CD4-positive, alpha-beta T cell (primary cell): ENCODE measurements around the gene PRMT1. TPM values are rescaled to one million over a fixed set of nuclear protein-coding genes. Genes with fewer than 3 reads are reported as not detected.

ENCODE experiments used
- ATAC-seq: fragments of 200-7000 bp; cut with Tn5 transposase; one replicate; pipeline ENCODE4 v1.10.0; 2022; ENCODE audit warnings: mild to moderate bottlenecking; ENCODE audit not compliant: poor library complexity
- CTCF ChIA-PET: fragments of 350-600 bp; sonication (Branson Sonifier 250); formaldehyde crosslinking; loops from one replicate; lab custom pipeline; 2021; ENCODE audit warnings: antibody characterized with exemption, inconsistent platforms; lab: Charles Lee
- POLR2A ChIA-PET: fragments of 350-600 bp; sonication (Branson Sonifier 250); formaldehyde crosslinking; loops from one replicate; lab custom pipeline; 2021; ENCODE audit warnings: antibody characterized with exemption, inconsistent platforms; lab: Charles Lee
- DNase-seq, 14 experiments: peaks; one replicate each; pipeline ENCODE4 v3.0.0-alpha.2; 2013 to 2020; ENCODE audit warnings: mixed read lengths in 2 of 14
- H3K27ac ChIP-seq, 2 donors: one replicate each; pipeline versions ENCODE4 v1.5.1 to v1.7.0; 2013; ENCODE audit warnings: low read length in 2 of 2, low read depth in 1 of 2, mild to moderate bottlenecking in 1 of 2
- H3K27me3 ChIP-seq, 2 experiments: 1 replicate in 1 of 2; 2 replicates in 1 of 2; pipeline versions ENCODE4 v1.6.1 to v1.7.0; 2013; ENCODE audit warnings: low read length in 2 of 2, control low read depth in 1 of 2, mild to moderate bottlenecking in 1 of 2, moderate library complexity in 1 of 2; ENCODE audit not compliant: insufficient read depth in 2 of 2, control insufficient read depth in 1 of 2
- H3K36me3 ChIP-seq: one replicate; pipeline ENCODE4 v1.6.1; 2013; ENCODE audit warnings: low read length, control low read depth; ENCODE audit not compliant: insufficient read depth
- H3K4me1 ChIP-seq: one replicate; pipeline ENCODE4 v1.6.1; 2013; ENCODE audit warnings: low read length, control low read depth; ENCODE audit not compliant: insufficient read depth
- H3K4me3 ChIP-seq: one replicate; pipeline ENCODE4 v1.5.1; 2013; ENCODE audit warnings: mild to moderate bottlenecking, low read length, moderate library complexity
- H3K9me3 ChIP-seq, 2 experiments: 1 replicate in 1 of 2; 2 replicates in 1 of 2; pipeline versions ENCODE4 v1.6.1 to v1.7.0; 2013; ENCODE audit warnings: low read length in 2 of 2, mild to moderate bottlenecking in 2 of 2, control low read depth in 1 of 2, moderate library complexity in 1 of 2; ENCODE audit not compliant: control insufficient read depth in 1 of 2, insufficient read depth in 1 of 2
- H3K27ac Mint-ChIP-seq: one replicate; pipeline ENCODE4 v1.8.0; 2020; ENCODE audit warnings: mixed read lengths
- H3K27me3 Mint-ChIP-seq: one replicate; pipeline ENCODE4 v1.8.0; 2021; ENCODE audit warnings: mixed read lengths
- H3K36me3 Mint-ChIP-seq: one replicate; pipeline ENCODE4 v1.8.0; 2021; ENCODE audit warnings: low read depth, mixed read lengths
- H3K4me1 Mint-ChIP-seq: one replicate; pipeline ENCODE4 v1.8.0; 2021; ENCODE audit warnings: low read depth, mixed read lengths
- H3K4me3 Mint-ChIP-seq: one replicate; pipeline ENCODE4 v1.8.0; 2020; ENCODE audit warnings: mild to moderate bottlenecking, mixed read lengths
- H3K9me3 Mint-ChIP-seq: one replicate; pipeline ENCODE4 v1.8.0; 2020; ENCODE audit warnings: mixed read lengths
- intact Hi-C, 2 experiments: fragments of 100-400 bp; cut with DNase I in 1 of 2; cut with micrococcal nuclease in 1 of 2; formaldehyde crosslinking; loops; one replicate each; pipeline versions ENCODE4 v1.15.1 to v1.9.0; 2023 to 2025; cut with DNase I, micrococcal nuclease
- total RNA-seq, 174 experiments: library from RNA in 2 of 174; stranded (reverse) in 2 of 174; gene quantifications; one replicate each; pipeline ENCODE4 v1.2.3 and lab custom pipeline; 2021 to 2026
- TF ChIP-seq, protein P1 (sequence below): fragments of 200-600 bp; IDR thresholded peaks from one replicate; pipeline ENCODE4 v1.8.0; 2022; ENCODE audit warnings: antibody characterized with exemption, mild to moderate bottlenecking

Gene PRMT1
- total RNA-seq, 2 experiments from 2014 or later = 41.5 to 46.4 TPM

DNA sequence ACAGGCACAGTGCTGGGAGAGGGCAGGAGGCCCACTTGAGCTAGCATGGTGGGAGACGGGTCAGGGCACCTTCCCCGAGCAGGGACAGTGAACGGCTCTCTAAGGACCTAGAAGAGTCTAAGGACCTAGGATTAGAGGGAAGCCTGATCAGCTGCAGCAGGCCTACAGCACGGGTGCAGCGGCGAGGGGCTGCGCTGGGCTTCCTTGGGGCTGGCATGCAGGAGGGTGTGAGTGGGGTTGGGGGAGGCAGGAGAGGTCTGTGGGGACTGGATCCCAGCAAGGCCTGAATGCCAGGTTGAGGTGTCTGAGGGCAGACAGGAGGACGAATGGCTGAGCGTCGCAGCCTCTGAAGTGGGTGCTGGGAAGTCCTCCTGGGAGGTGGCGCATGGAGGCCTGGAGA, 31.5 kb upstream of the PRMT1 start:
- Histone ChIP-seq H3K9me3 (no peaks in the 10 kb centered on the region), H3K27me3 (no peaks in the 10 kb centered on the region), H3K4me3 (no peak overlapping the region), H3K36me3 (peaks cover 51% of the 10 kb centered on the region), H3K4me1 (peaks cover 46% of the 10 kb centered on the region), H3K27ac (no peak overlapping the region)
- POLR2A ChIA-PET = interaction anchor here (1.0 kb wide), 1 partner anchor 16 kb away, joined by 5 read pairs; no protein-coding TSS in a partner anchor
- no peak for ATAC-seq
- H3K9me3 Mint-ChIP-seq = no peaks in the 10 kb centered on the region
- no peak for DNase-seq
- H3K27ac Mint-ChIP-seq = peak overlapping the region; percentile 20
- H3K4me1 Mint-ChIP-seq = peaks cover 42% of the 10 kb centered on the region
- no peaks in the 10 kb centered on the region for H3K27me3 Mint-ChIP-seq
- no peak overlapping the region for H3K4me3 Mint-ChIP-seq
- H3K36me3 Mint-ChIP-seq = peaks cover 40% of the 10 kb centered on the region
- CTCF ChIA-PET = no interaction called here
- TF ChIP-seq, protein P1, sequence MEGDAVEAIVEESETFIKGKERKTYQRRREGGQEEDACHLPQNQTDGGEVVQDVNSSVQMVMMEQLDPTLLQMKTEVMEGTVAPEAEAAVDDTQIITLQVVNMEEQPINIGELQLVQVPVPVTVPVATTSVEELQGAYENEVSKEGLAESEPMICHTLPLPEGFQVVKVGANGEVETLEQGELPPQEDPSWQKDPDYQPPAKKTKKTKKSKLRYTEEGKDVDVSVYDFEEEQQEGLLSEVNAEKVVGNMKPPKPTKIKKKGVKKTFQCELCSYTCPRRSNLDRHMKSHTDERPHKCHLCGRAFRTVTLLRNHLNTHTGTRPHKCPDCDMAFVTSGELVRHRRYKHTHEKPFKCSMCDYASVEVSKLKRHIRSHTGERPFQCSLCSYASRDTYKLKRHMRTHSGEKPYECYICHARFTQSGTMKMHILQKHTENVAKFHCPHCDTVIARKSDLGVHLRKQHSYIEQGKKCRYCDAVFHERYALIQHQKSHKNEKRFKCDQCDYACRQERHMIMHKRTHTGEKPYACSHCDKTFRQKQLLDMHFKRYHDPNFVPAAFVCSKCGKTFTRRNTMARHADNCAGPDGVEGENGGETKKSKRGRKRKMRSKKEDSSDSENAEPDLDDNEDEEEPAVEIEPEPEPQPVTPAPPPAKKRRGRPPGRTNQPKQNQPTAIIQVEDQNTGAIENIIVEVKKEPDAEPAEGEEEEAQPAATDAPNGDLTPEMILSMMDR = no peak
- intact Hi-C loops = no loop called here

DNA sequence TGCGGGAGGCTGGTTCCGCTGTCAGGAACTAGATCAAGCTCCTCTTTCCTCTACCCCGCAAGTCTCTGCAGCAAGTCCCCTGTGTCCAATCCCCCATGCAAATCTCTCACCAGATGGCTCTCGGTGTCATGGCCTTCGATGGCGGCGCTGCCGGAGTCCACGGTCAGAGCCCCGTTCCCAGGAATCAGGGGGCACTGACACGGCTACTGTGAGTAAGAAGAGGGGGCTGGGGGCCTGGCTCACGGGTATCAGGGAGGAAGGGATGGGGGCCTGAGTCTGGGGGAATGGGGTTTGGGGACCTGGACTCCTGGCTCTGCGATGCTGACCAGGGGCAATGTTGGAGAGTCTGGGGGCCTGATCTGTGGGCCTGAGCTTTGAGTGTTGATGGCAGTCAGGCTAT, 31.1 kb upstream of the PRMT1 start:
- CTCF ChIA-PET = no interaction called here
- Histone ChIP-seq H3K36me3 (peaks cover 54% of the 10 kb centered on the region), H3K27me3 (no peaks in the 10 kb centered on the region), H3K4me1 (peaks cover 42% of the 10 kb centered on the region), H3K27ac (no peak overlapping the region), H3K4me3 (no peak overlapping the region), H3K9me3 (no peaks in the 10 kb centered on the region)
- no peaks in the 10 kb centered on the region for H3K9me3 Mint-ChIP-seq
- no peaks in the 10 kb centered on the region for H3K27me3 Mint-ChIP-seq
- TF ChIP-seq, protein P1 = no peak
- peak overlapping the region; percentile 20 for H3K27ac Mint-ChIP-seq
- peaks cover 38% of the 10 kb centered on the region for H3K4me1 Mint-ChIP-seq
- intact Hi-C loops = no loop called here
- POLR2A ChIA-PET = interaction anchor here (1.0 kb wide), 1 partner anchor 16 kb away, joined by 5 read pairs; no protein-coding TSS in a partner anchor
- ATAC-seq = no peak
- peak in 1 of 14 experiments; percentile 20 for DNase-seq
- peaks cover 38% of the 10 kb centered on the region for H3K36me3 Mint-ChIP-seq
- no peak overlapping the region for H3K4me3 Mint-ChIP-seq

DNA sequence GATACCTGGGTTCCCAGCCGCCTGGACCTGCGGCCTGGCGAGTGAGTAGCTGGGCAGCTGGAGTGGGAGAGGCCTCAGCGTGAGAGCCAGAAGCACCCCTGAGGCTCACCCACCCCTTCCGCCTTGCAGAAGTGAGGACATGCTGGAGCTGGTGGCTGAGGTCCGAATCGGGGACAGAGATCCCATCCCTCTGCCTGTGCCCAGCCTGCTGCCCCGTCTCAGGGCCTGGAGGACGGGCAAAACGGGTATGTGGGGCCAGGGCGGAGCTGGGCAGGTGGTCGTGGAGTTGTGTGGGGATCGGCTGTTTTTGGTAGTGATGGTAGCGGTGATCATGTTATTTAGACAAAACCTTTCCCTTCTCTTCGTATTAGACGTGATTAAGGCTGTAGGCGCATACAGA, 30.5 kb upstream of the PRMT1 start:
- H3K27me3 Mint-ChIP-seq = no peaks in the 10 kb centered on the region
- H3K27ac Mint-ChIP-seq = no peak overlapping the region
- H3K4me1 Mint-ChIP-seq = peaks cover 35% of the 10 kb centered on the region
- no peak overlapping the region for H3K27ac ChIP-seq
- no peak overlapping the region for H3K4me3 Mint-ChIP-seq
- TF ChIP-seq, protein P1 = no peak
- H3K36me3 ChIP-seq = peaks cover 56% of the 10 kb centered on the region
- H3K36me3 Mint-ChIP-seq = peaks cover 38% of the 10 kb centered on the region
- no peaks in the 10 kb centered on the region for H3K9me3 Mint-ChIP-seq
- no peak overlapping the region for H3K4me3 ChIP-seq
- no peak for ATAC-seq
- POLR2A ChIA-PET = no interaction called here
- no peaks in the 10 kb centered on the region for H3K9me3 ChIP-seq
- DNase-seq = peak in 1 of 14 experiments; percentile 14
- CTCF ChIA-PET = no interaction called here
- H3K4me1 ChIP-seq = peaks cover 36% of the 10 kb centered on the region
- no peaks in the 10 kb centered on the region for H3K27me3 ChIP-seq
- intact Hi-C loops = no loop called here
